ENCODE measurements around the gene ABLIM1.
A peak's percentile ranks its signal among the peaks of the same experiment; 100 is the strongest.

Gene ABLIM1

GRCh38 chr10:114541081-114541796, 116.8 kb downstream of the ABLIM1 start:
- TF ChIP-seq USF1 (IDR thresholded peaks at IDR 0.05) (no peak), REST (IDR thresholded peaks at IDR 0.05; ENCODE audit: low read depth) (no peak), YY1 (IDR thresholded peaks at IDR 0.05; ENCODE audit: low read depth) (no peak), EGR1 (IDR thresholded peaks at IDR 0.05) (no peak), EP300 (IDR thresholded peaks at IDR 0.05; ENCODE audit: borderline replicate concordance) (no peak), TEAD4 (IDR thresholded peaks at IDR 0.05) (no peak), FOXM1 (IDR thresholded peaks at IDR 0.05; ENCODE audit: borderline replicate concordance, low read depth) (no peak), CREB1 (IDR thresholded peaks at IDR 0.05; ENCODE audit: low read depth) (no peak), RAD21 (IDR thresholded peaks at IDR 0.05; ENCODE audit: low read depth) (no peak), MAX (IDR thresholded peaks at IDR 0.05) (no peak), TAF1 (IDR thresholded peaks at IDR 0.05; ENCODE audit: low read depth) (no peak), TCF12 (IDR thresholded peaks at IDR 0.05; ENCODE audit: low read depth) (no peak), ZBTB7A (IDR thresholded peaks at IDR 0.05; ENCODE audit: low read depth) (no peak), CEBPB (IDR thresholded peaks at IDR 0.05) (no peak), NFIC (IDR thresholded peaks at IDR 0.05) (no peak)

GRCh38 chr10:114540236-114540635, 117.8 kb downstream of the ABLIM1 start:
- TF ChIP-seq EGR1 (IDR thresholded peaks at IDR 0.05) (no peak), YY1 (IDR thresholded peaks at IDR 0.05; ENCODE audit: low read depth) (no peak), EP300 (IDR thresholded peaks at IDR 0.05; ENCODE audit: borderline replicate concordance) (no peak), RAD21 (IDR thresholded peaks at IDR 0.05; ENCODE audit: low read depth) (no peak), TEAD4 (IDR thresholded peaks at IDR 0.05) (no peak), USF1 (IDR thresholded peaks at IDR 0.05) (no peak)

GRCh38 chr10:114539623-114540022, 118.5 kb downstream of the ABLIM1 start:
- TF ChIP-seq ZBTB7A (IDR thresholded peaks at IDR 0.05; ENCODE audit: low read depth) (no peak), CREB1 (IDR thresholded peaks at IDR 0.05; ENCODE audit: low read depth) (no peak), TAF1 (IDR thresholded peaks at IDR 0.05; ENCODE audit: low read depth) (no peak), NFIC (IDR thresholded peaks at IDR 0.05) (no peak), TCF12 (IDR thresholded peaks at IDR 0.05; ENCODE audit: low read depth) (no peak), RAD21 (IDR thresholded peaks at IDR 0.05; ENCODE audit: low read depth) (no peak), CEBPB (IDR thresholded peaks at IDR 0.05) (no peak), REST (IDR thresholded peaks at IDR 0.05; ENCODE audit: low read depth) (no peak), EP300 (IDR thresholded peaks at IDR 0.05; ENCODE audit: borderline replicate concordance) (no peak), EGR1 (IDR thresholded peaks at IDR 0.05) (no peak), MAX (IDR thresholded peaks at IDR 0.05) (no peak), YY1 (IDR thresholded peaks at IDR 0.05; ENCODE audit: low read depth) (no peak), TEAD4 (IDR thresholded peaks at IDR 0.05) (no peak)

- no peak for TF ChIP-seq FOXM1 (IDR thresholded peaks at IDR 0.05; ENCODE audit: borderline replicate concordance, low read depth)
- no peak for TF ChIP-seq RAD21 (IDR thresholded peaks at IDR 0.05; ENCODE audit: low read depth)
- TF ChIP-seq YY1 (IDR thresholded peaks at IDR 0.05; ENCODE audit: low read depth) = no peak
- 0 out of 2 replicates have a peak, but pooled peaks have one; percentile 43 for TF ChIP-seq EP300 (IDR thresholded peaks at IDR 0.05; ENCODE audit: borderline replicate concordance)
- TF ChIP-seq EGR1 (IDR thresholded peaks at IDR 0.05) = no peak
- no peak for TF ChIP-seq TAF1 (IDR thresholded peaks at IDR 0.05; ENCODE audit: low read depth)
- TF ChIP-seq USF1 (IDR thresholded peaks at IDR 0.05) = no peak
- TF ChIP-seq MAX (IDR thresholded peaks at IDR 0.05) = peak; percentile 73
- no peak for TF ChIP-seq ZBTB7A (IDR thresholded peaks at IDR 0.05; ENCODE audit: low read depth)
- no peak for TF ChIP-seq CREB1 (IDR thresholded peaks at IDR 0.05; ENCODE audit: low read depth)
- TF ChIP-seq TCF12 (IDR thresholded peaks at IDR 0.05; ENCODE audit: low read depth) = peak; percentile 36; the same call in 1 of the 2 replicates
- TF ChIP-seq REST (IDR thresholded peaks at IDR 0.05; ENCODE audit: low read depth) = no peak
- no peak for TF ChIP-seq CEBPB (IDR thresholded peaks at IDR 0.05)
- peak; percentile 24 for TF ChIP-seq TEAD4 (IDR thresholded peaks at IDR 0.05)
- TF ChIP-seq NFIC (IDR thresholded peaks at IDR 0.05) = no peak
Measured at GRCh38 chr10:114538181-114538906, 119.7 kb downstream of the ABLIM1 start.

Measured in Ishikawa (cell line).